NB4 (cell line): ENCODE results near the gene ZSWIM3.

Experiments used
- POLR2A ChIP-seq: IDR thresholded peaks from 2 replicates; pipeline ENCODE4 v1.6.1; 2011; ENCODE audit warnings: mild to moderate bottlenecking; ENCODE audit not compliant: insufficient read length; ENCODE audit errors: extremely low read depth
- TF ChIP-seq, protein P1 (sequence below): IDR thresholded peaks from 2 replicates; pipeline ENCODE4 v1.6.1; 2011; ENCODE audit warnings: low read depth, low read length
- TF ChIP-seq, protein P2 (sequence below): IDR thresholded peaks from one replicate; pipeline ENCODE4 v1.5.1; 2012; ENCODE audit warnings: low read depth, low read length

DNA sequence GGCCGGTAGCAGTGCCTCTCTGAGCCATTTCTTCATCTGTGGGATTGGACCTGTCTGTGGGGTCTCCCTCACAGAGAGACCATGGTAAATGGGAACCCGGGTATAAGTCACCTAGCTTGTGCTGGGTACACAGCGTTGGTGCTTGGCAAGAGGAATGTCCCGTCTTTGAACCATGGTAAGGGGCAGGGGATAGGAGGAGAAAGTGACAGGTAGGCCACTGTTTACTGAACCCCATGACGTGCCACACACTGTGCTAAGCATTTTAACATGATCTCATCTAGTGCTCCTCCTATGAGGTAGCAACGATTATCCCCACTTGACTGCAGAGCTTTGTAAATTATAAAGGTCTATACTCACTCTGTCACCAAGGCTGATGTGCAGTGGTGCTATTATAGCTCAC is 29.7 kb upstream of the ZSWIM3 start:
- TF ChIP-seq, protein P1, sequence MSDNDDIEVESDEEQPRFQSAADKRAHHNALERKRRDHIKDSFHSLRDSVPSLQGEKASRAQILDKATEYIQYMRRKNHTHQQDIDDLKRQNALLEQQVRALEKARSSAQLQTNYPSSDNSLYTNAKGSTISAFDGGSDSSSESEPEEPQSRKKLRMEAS, result no peak
- TF ChIP-seq POLR2A, result no peak
- TF ChIP-seq, protein P2, sequence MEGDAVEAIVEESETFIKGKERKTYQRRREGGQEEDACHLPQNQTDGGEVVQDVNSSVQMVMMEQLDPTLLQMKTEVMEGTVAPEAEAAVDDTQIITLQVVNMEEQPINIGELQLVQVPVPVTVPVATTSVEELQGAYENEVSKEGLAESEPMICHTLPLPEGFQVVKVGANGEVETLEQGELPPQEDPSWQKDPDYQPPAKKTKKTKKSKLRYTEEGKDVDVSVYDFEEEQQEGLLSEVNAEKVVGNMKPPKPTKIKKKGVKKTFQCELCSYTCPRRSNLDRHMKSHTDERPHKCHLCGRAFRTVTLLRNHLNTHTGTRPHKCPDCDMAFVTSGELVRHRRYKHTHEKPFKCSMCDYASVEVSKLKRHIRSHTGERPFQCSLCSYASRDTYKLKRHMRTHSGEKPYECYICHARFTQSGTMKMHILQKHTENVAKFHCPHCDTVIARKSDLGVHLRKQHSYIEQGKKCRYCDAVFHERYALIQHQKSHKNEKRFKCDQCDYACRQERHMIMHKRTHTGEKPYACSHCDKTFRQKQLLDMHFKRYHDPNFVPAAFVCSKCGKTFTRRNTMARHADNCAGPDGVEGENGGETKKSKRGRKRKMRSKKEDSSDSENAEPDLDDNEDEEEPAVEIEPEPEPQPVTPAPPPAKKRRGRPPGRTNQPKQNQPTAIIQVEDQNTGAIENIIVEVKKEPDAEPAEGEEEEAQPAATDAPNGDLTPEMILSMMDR, result no peak
